ENCODE results near the gene GPR45. TPM values are rescaled to one million over a fixed set of nuclear protein-coding genes. Genes with fewer than 3 reads are reported as not detected.
A peak's percentile ranks its signal among the peaks of the same experiment; 100 is the strongest.

GPR45 gene
- polyA plus RNA-seq, 1 of the 3 experiments (the other 2 are of a cell fraction): not detected

DNA sequence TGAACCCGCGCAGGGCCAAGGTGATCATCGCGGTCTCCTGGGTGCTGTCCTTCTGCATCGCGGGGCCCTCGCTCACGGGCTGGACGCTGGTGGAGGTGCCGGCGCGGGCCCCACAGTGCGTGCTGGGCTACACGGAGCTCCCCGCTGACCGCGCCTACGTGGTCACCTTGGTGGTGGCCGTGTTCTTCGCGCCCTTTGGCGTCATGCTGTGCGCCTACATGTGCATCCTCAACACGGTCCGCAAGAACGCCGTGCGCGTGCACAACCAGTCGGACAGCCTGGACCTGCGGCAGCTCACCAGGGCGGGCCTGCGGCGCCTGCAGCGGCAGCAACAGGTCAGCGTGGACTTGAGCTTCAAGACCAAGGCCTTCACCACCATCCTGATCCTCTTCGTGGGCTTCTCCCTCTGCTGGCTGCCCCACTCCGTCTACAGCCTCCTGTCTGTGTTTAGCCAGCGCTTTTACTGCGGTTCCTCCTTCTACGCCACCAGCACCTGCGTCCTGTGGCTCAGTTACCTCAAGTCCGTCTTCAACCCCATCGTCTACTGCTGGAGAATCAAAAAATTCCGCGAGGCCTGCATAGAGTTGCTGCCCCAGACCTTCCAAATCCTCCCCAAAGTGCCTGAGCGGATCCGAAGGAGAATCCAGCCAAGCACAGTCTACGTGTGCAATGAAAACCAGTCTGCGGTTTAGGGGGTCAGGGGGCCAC, 897 bp downstream of the GPR45 start:
- TF ChIP-seq RCOR1 (IDR thresholded peaks at IDR 0.05; ENCODE audit: low read length) (no peak), SIN3A (IDR thresholded peaks at IDR 0.05; ENCODE audit: borderline replicate concordance, low read depth, low read length) (no peak), RAD21 (IDR thresholded peaks at IDR 0.05; ENCODE audit: low read length) (no peak), SMC3 (IDR thresholded peaks at IDR 0.05; ENCODE audit: low read depth, low read length) (no peak), TEAD4 (IDR thresholded peaks at IDR 0.05; ENCODE audit: borderline replicate concordance, insufficient read depth) (no peak)
- TF ChIP-seq, protein P1, sequence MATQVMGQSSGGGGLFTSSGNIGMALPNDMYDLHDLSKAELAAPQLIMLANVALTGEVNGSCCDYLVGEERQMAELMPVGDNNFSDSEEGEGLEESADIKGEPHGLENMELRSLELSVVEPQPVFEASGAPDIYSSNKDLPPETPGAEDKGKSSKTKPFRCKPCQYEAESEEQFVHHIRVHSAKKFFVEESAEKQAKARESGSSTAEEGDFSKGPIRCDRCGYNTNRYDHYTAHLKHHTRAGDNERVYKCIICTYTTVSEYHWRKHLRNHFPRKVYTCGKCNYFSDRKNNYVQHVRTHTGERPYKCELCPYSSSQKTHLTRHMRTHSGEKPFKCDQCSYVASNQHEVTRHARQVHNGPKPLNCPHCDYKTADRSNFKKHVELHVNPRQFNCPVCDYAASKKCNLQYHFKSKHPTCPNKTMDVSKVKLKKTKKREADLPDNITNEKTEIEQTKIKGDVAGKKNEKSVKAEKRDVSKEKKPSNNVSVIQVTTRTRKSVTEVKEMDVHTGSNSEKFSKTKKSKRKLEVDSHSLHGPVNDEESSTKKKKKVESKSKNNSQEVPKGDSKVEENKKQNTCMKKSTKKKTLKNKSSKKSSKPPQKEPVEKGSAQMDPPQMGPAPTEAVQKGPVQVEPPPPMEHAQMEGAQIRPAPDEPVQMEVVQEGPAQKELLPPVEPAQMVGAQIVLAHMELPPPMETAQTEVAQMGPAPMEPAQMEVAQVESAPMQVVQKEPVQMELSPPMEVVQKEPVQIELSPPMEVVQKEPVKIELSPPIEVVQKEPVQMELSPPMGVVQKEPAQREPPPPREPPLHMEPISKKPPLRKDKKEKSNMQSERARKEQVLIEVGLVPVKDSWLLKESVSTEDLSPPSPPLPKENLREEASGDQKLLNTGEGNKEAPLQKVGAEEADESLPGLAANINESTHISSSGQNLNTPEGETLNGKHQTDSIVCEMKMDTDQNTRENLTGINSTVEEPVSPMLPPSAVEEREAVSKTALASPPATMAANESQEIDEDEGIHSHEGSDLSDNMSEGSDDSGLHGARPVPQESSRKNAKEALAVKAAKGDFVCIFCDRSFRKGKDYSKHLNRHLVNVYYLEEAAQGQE (IDR thresholded peaks at IDR 0.05; ENCODE audit: low read depth, low read length): no peak
- Histone ChIP-seq H3F3A (replicated peaks; ENCODE audit: insufficient read depth) (peaks cover 11% of the 10 kb centered on the region), H3K27me3 (ENCODE audit: insufficient read depth) (no peaks in the 10 kb centered on the region), H3K4me2 (no peak overlapping the region), H3K9ac (no peak overlapping the region), H2AFZ (ENCODE audit: low read depth) (no peak overlapping the region), H3K4me3 (ENCODE audit: low read depth in 2 of 2, low read length in 1 of 2) (no peak overlapping the region), H3K36me3 (replicated peaks in 1 of 2; ENCODE audit: control insufficient read depth in 1 of 2, insufficient read depth in 2 of 2, low read length in 1 of 2) (no peaks in the 10 kb centered on the region), H3K9me2 (no peaks in the 10 kb centered on the region), H3K79me2 (ENCODE audit: insufficient read depth) (no peaks in the 10 kb centered on the region), H3K4me1 (ENCODE audit: control insufficient read depth in 1 of 2, insufficient read depth in 2 of 2, low read depth in 1 of 2, low read length in 1 of 2) (no peaks in the 10 kb centered on the region), H3K9me3 (no peaks in the 10 kb centered on the region), H4K20me1 (ENCODE audit: insufficient read depth) (no peaks in the 10 kb centered on the region), H3K27ac (ENCODE audit: low read depth in 2 of 2, low read length in 1 of 2) (no peak overlapping the region)
- ChIA-PET POLR2A (no interaction called here), CTCF (interaction anchor here (0.7 to 18.3 kb wide), 5 partner anchors 8 to 124 kb away, joined by 3 to 459 read pairs (median 11); no protein-coding TSS in a partner anchor)
- WGBS (ENCODE audit: low lambda C conversion rate): 90% methylated on average over 42 of the region's 50 CpGs
- DNase-seq: no peak

DNA sequence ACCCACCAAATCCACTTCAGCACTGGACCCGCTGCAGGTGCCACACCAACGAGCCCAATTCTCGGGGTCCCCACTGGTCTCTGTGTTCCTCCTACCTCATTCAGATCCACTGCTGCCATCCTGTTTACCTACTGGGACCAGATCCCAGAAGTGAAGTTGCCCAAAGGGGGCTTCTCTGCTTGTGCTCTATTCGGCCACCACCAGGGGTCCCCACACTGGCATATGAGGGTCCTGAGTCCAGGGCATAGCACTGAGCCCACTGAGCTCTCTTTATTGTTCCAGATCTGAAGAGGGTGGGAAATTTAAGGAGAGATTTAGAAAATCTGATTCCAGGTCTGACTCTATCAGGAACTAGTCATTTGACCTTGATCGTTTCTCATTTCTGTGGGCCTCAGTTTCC, 2.4 kb downstream of the GPR45 start:
- H3K9me2 ChIP-seq: no peaks in the 10 kb centered on the region
- H3K9me3 ChIP-seq: no peaks in the 10 kb centered on the region
- no peak overlapping the region for H3K9ac ChIP-seq
- no peaks in the 10 kb centered on the region for H3K36me3 ChIP-seq (replicated peaks in 1 of 2; ENCODE audit: control insufficient read depth in 1 of 2, insufficient read depth in 2 of 2, low read length in 1 of 2)
- H3K27ac ChIP-seq (ENCODE audit: low read depth in 2 of 2, low read length in 1 of 2): no peak overlapping the region
- H3K4me2 ChIP-seq: no peak overlapping the region
- 63% methylated on average over 5 of the region's 5 CpGs for WGBS (ENCODE audit: low lambda C conversion rate)
- peak overlapping the region in 1 of 2 experiments; percentile 32; a peak in 1 of 4 replicates for H3K4me3 ChIP-seq (ENCODE audit: low read depth in 2 of 2, low read length in 1 of 2)
- H3K79me2 ChIP-seq (ENCODE audit: insufficient read depth): no peaks in the 10 kb centered on the region
- ChIA-PET CTCF (interaction anchor here (0.6 to 18.3 kb wide), 8 partner anchors 9 to 126 kb away, joined by 3 to 459 read pairs (median 4); no protein-coding TSS in a partner anchor), POLR2A (no interaction called here)
- peaks cover 11% of the 10 kb centered on the region for H3F3A ChIP-seq (replicated peaks; ENCODE audit: insufficient read depth)
- peak; percentile 66 for DNase-seq
- peaks cover 0 to 5% of the 10 kb centered on the region in 2 experiments; a peak in 1 of 4 replicates for H3K4me1 ChIP-seq (ENCODE audit: control insufficient read depth in 1 of 2, insufficient read depth in 2 of 2, low read depth in 1 of 2, low read length in 1 of 2)
- H3K27me3 ChIP-seq (ENCODE audit: insufficient read depth): no peaks in the 10 kb centered on the region
- no peaks in the 10 kb centered on the region for H4K20me1 ChIP-seq (ENCODE audit: insufficient read depth)
- no peak for TF ChIP-seq TAF1 (IDR thresholded peaks at IDR 0.05; ENCODE audit: borderline replicate concordance, low read depth, low read length)
- TF ChIP-seq, protein P2, sequence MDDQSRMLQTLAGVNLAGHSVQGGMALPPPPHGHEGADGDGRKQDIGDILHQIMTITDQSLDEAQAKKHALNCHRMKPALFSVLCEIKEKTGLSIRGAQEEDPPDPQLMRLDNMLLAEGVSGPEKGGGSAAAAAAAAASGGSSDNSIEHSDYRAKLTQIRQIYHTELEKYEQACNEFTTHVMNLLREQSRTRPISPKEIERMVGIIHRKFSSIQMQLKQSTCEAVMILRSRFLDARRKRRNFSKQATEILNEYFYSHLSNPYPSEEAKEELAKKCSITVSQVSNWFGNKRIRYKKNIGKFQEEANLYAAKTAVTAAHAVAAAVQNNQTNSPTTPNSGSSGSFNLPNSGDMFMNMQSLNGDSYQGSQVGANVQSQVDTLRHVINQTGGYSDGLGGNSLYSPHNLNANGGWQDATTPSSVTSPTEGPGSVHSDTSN (IDR thresholded peaks at IDR 0.05): no peak
- no peak for TF ChIP-seq TCF12 (IDR thresholded peaks at IDR 0.05)
- TF ChIP-seq SIN3A (IDR thresholded peaks at IDR 0.05; ENCODE audit: borderline replicate concordance, low read depth, low read length): no peak
- peak; percentile 43 for TF ChIP-seq RAD21 (IDR thresholded peaks at IDR 0.05; ENCODE audit: low read length)
- TF ChIP-seq, protein P3, sequence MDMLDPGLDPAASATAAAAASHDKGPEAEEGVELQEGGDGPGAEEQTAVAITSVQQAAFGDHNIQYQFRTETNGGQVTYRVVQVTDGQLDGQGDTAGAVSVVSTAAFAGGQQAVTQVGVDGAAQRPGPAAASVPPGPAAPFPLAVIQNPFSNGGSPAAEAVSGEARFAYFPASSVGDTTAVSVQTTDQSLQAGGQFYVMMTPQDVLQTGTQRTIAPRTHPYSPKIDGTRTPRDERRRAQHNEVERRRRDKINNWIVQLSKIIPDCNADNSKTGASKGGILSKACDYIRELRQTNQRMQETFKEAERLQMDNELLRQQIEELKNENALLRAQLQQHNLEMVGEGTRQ (IDR thresholded peaks at IDR 0.05; ENCODE audit: borderline replicate concordance, low read depth, low read length): no peak
- TF ChIP-seq NFIC (IDR thresholded peaks at IDR 0.05; ENCODE audit: borderline replicate concordance): no peak
- TF ChIP-seq, protein P4, sequence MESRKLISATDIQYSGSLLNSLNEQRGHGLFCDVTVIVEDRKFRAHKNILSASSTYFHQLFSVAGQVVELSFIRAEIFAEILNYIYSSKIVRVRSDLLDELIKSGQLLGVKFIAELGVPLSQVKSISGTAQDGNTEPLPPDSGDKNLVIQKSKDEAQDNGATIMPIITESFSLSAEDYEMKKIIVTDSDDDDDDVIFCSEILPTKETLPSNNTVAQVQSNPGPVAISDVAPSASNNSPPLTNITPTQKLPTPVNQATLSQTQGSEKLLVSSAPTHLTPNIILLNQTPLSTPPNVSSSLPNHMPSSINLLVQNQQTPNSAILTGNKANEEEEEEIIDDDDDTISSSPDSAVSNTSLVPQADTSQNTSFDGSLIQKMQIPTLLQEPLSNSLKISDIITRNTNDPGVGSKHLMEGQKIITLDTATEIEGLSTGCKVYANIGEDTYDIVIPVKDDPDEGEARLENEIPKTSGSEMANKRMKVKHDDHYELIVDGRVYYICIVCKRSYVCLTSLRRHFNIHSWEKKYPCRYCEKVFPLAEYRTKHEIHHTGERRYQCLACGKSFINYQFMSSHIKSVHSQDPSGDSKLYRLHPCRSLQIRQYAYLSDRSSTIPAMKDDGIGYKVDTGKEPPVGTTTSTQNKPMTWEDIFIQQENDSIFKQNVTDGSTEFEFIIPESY (IDR thresholded peaks at IDR 0.05; ENCODE audit: borderline replicate concordance, low read depth): no peak
- TF ChIP-seq, protein P5, sequence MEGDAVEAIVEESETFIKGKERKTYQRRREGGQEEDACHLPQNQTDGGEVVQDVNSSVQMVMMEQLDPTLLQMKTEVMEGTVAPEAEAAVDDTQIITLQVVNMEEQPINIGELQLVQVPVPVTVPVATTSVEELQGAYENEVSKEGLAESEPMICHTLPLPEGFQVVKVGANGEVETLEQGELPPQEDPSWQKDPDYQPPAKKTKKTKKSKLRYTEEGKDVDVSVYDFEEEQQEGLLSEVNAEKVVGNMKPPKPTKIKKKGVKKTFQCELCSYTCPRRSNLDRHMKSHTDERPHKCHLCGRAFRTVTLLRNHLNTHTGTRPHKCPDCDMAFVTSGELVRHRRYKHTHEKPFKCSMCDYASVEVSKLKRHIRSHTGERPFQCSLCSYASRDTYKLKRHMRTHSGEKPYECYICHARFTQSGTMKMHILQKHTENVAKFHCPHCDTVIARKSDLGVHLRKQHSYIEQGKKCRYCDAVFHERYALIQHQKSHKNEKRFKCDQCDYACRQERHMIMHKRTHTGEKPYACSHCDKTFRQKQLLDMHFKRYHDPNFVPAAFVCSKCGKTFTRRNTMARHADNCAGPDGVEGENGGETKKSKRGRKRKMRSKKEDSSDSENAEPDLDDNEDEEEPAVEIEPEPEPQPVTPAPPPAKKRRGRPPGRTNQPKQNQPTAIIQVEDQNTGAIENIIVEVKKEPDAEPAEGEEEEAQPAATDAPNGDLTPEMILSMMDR (IDR thresholded peaks at IDR 0.05): peak; percentile 42; the same call in 1 of the 2 replicates
- TF ChIP-seq EZH2phosphoT487 (IDR thresholded peaks at IDR 0.05; ENCODE audit: borderline replicate concordance, low read depth): no peak
- H2AFZ ChIP-seq (ENCODE audit: low read depth): no peak overlapping the region

Measured in SK-N-SH (cell line).